GM18517 (cell line): ENCODE measurements around the gene AUH.

Source experiments
- ATAC-seq: cut with Tn5 transposase; IDR thresholded peaks from one replicate; pipeline ENCODE4 v1.9.1; 2021; ENCODE audit warnings: mild to moderate bottlenecking, moderate library complexity; ENCODE audit not compliant: unreplicated experiment

AUH gene

DNA sequence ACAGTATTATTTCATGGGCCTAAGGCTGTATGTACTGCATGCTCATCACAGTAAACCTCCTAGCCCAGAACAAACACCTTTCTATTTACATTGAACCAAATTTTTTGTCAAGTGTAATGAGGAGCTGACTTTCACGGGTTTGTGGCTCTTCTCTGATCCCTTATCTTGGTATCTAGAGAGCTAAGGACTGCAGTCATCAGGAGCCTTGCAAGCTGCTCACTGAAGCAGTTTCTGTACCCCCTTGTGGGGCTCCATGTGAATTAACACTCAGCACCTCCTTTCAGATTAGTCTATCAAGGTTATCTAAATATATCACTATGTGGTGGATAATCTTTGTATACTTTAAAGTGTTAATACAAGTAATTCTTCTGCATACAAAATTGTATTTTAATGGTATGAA lies 108.2 kb downstream of the AUH start:
- no peak for ATAC-seq

DNA sequence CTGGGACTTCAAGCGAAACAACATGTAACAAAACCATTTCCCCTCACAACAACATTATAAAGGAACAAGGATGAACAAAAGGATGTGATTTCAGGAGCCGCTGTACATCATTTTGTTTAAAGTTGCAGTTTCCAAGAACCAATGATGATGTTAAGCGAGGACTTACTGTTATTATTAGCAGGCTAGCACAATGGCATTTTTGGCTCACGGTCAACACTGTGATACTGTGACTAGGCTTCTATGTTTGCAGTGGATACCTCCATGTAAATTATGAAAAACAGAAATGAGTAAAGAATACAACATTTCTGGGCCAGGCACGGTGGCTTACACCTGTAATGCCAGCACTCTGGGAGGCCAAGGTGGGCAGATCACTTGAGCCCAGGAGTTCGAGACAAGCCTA lies 113.0 kb downstream of the AUH start:
- no peak for ATAC-seq

DNA sequence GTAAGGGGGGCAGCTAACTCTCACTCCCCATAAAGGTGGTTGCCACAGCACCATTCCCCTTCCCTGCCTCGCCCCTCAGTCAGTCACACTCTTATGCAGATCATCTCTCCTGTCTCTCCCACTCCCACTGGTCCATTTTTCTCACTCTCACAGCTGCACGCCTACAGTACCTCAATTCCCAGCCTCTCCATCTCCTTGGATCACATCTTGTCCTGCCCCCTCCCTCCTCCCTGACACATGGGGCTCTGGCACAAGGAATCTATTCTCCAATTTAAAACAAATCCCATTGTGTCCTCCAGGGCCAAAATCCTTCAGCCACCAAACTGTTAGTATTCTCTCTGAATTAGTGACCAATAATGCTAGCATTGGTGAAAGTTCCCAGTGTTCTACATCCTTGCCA lies 114.4 kb downstream of the AUH start:
- ATAC-seq, result no peak

DNA sequence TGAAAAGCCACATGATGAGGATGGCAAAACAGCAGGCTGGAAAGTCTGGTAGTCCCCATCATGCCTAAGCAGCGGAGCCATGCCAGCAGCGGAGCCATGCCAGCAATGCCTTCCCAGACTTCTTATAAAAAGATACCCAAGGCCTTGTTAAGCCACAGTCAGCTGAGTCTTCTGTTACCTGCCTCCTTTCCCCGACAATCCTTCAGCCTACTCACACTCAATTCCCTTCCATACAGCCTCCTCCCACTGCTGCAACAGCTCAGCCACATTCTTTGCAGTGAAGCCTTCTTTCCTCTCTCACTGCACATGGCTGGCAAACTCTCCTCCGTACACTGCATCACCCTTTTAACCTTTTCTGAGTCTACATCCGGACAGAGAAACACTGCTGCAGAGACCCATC lies 114.9 kb downstream of the AUH start:
- ATAC-seq, result no peak

DNA sequence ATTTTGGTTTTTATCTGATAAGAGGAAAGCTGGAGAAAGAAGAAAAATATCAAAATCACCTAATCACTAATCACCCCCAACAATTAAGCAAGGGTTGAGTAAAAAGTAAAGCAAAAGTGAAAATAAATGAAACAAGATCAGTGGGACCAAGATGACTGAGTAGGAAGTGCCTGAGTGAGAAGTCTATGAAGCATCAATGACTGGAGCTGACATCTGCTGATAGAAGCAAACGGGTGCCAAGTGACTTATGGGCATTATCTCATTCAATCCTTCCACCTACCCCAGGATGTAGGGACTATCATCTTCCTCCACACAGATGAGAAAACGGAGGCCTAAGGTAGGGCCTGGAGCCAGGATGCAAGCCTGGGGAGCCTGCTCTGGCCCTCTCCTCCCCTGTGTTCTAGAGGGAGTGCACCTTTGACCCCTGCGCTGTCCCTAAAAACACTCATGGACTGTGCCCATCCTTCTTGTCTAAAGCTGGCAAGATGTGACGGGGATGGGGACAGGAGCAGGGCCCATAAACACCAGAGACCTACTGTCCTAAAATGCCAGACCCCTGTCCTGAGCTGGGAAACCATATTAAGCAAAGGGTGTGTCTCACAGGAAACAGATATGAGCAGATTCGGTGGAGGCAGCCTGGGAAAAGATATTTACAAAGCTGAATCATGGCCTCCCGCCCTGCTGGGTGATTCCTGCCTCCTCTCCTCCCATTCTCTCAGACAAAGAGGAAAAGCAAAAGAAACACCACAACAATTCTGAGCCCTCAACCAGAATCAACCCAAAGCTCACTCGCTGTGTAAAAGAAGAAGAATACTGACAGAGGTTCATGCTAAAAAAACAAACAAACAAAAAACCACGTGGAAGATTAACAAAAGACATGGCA lies 116.0 kb downstream of the AUH start:
- ATAC-seq, result no peak

DNA sequence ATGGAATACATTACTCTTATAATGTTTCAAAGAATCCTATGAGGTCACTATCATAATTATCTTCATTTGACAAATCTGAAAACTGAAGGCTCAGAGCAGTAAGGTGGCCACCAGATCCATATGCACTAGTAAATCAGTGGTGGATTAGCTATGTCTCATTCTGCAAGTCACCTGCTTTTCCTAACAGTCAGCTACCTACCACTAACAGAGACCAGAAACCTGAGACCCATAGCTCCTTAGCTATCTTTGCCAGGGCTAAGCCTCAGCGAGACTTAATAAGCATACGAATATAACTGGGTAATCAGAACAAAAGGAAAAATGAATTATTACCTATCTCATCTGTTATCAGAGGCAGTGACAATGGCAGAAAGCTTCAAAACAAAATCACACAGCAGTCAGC lies 118.7 kb downstream of the AUH start:
- ATAC-seq, result no peak

DNA sequence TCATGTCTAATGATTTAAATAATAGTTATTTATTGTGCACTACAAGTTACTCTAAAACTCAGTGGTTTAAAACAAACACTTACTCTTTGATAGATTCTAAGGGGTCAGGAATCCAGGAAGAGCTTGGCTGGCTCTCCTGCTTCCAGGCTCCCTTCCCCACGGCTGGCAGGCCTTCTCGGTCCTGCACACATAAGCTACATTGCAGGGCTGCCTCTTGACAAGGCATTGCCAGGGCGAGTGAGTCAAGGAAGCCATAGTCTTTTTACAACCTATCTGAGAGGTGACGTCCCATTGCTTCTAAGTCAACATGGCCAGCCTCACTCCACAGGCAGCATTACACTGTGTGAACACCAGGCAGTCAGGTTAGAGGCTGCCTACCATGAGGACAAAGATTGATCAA lies 119.8 kb downstream of the AUH start:
- no peak for ATAC-seq

DNA sequence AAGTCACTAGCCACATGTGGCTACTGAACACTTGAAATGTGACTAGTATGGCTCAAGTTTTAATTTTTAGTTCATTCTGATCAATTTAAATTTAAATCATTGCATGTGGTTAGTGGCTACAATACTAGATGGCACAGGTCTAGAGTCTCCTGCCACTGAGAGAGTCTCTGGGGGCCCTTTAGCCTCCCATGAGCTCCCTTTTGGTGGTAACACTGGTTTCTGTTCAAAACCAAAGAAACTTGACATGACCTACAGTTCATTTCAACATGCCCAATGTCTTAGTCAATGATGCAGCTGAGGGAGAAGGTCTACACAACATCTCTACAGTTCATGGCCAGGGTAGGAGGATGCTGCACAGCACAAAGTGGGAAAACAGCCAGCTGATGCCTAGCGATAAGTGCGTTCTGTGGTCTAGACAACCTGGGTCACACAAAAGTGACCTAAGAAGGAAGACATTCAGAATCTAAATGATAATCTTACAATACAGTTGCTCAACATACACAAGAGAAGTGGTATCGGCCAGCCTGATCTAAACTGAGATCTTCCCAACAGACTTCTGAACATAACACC lies 121.0 kb downstream of the AUH start:
- no peak for ATAC-seq

DNA sequence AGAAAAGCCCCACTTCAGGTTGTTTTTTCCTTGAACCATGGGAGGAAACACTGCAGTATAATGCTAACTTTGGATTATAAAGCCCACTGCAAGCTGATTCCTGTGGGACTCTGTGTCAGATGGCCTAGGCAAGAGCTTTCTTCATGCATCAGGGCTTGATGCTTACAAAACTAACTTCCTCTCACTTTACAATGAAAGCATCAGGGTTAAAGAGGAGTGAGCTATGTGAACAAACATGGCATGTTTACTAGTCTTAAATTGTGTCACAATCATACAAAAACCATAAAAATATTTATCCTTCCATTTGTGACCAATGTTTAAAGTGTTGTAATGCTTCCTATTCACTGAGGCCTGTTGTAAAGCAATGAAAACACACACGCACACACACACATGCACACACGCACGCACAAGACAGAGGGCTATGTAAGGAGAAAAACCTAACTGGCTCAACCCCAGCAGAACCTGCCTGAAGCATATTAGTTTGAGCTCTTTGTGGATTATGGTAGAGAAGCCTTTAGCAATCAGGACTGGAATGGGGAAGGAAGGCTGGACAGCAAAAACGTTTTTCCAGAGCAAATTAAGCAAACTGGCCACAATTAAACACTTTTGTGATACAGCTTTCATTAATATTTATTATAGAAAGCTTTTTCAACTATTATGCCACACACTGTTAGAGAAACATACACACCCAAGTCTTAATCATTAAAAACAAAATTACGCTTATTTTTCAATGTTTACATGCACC lies 122.2 kb downstream of the AUH start:
- no peak for ATAC-seq

DNA sequence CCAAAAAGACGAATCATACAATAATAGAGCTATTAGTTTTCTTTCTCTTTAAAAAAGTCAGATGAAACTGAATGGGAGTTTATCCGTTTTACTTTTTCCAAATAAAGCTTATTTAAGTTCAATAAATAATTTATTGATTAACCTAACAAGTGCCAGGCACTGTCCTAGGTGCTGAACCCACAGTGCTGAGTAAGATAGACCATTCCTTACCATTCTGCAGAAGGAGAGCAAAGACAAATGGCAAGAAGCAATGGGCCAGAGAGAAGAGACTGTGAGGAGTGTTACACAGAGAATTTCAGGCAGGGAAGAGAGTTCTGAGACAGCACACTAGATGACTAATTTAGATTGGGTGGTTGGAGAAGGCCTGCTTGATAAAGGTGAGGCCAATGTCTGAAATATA lies 127.2 kb downstream of the AUH start:
- no peak for ATAC-seq

DNA sequence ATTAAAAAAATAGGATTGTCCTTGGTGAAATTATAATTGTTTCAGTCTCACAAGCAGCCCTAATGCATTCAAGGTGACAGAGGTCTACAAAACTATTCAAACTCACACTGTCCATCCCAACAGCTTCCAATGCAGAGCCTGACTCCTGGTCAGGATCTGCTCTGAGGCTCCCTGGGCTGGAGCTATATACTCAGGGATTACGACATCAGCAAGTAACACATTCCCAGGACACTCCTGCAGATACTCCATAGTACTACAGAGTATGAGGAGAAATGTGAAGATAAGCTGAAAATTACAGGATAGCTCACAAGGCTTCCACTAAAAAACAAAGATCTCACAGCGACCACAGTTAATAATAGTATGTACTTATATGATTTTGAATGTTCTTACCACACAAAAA lies 130.1 kb downstream of the AUH start:
- no peak for ATAC-seq

DNA sequence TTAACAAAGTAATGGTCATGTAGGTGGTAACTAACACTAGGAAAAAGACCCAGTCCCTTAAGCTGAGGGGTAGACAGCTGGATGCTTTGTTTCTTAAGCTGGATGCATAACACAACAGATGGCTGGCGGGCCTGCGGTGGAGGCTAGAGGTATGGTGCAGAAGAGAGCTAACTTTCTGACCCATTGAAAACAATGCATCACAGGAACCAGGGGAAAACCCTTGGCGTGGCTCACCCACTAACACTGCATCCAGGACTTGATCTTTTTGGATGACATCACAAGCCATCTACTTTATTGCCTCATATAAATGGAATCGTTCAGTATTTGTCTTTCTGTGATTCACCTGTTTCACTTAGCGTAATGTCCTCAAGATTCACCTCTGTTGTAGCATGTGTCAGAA lies 138.7 kb downstream of the AUH start:
- ATAC-seq, result no peak

DNA sequence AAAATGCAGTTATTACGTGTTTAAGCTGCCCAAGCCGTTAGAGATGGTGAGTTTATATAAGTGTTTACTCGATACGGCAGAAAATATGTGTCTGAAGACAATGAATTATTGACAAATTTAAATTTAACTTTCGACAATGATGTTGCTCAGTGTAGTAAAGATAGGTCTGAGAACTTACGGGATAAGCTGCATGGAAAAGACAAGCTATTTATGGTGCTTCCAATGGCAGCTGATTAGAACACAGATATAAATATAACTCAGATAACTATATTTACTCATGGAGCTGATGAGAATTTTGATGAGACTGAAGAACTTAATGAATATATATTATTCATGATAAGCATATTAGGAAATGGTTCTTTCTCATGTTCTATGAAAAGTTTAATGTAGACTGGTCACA lies 139.3 kb downstream of the AUH start:
- ATAC-seq, result no peak

DNA sequence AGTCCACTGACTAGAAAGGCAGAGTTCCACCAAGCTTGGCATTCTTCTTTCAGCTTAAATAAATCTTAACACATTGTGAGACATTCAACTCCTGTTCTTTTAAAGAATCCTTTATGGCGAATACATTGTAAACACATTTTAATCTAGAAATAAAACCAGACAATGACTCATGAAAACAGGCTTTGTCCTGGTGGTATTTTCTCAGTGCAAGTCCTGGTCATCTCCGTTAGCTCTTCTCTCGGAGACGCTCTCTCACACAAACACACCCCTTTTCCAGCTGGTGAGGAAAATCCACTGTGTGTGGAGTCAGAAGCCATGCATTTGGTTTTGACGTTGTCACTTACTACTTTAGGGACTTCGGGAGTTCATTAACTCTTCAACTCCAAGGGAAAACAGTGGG lies 140.4 kb downstream of the AUH start:
- no peak for ATAC-seq

DNA sequence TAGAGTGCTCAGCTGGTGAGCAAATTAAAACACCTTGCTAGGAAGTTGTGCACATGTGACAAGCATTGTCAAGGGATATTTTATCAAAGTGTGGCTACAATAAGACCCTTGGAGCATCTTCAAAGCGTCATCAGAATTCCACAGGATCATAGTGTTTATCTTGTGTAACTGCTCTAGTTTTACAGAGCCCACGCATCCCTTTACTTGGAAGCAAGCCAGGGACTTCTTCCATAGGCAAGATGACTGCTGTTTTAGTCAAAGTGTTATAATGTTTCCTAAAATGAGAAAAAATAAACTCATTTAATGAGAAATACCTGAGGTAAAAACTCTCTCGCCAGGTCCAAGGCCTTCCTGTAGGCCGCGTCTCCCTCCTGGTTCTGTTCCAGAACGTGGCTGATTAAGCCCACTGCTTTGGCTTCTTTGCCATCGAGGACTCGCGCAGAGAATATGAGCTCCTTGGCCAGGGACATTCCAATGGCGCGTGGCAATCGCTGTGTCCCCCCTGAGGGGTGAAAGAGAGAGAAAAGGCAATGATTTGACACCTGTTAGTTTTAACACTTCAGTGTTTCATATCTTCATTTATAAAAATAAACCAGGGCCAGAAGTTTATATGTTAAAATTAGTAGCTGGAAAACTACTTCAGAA lies 141.1 kb downstream of the AUH start:
- ATAC-seq, result no peak

DNA sequence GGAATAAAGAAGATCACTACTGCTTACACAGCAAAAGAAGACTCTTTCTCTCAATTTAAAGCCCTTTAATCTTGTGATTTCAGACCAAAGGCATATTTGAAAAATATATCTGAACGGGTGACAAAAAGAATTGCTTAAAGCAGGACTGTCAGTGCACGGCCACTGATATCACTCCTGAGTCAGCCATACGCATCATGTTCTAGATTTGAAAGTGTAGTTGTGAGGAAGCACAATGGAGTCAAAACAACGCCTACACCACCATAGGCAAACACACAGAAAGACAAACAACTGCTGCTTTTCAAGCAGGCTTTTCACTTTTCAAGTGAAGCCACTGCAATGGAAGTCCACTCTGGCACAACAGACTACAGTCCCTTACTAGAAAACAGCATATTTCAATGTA lies 141.7 kb downstream of the AUH start:
- ATAC-seq, result no peak

DNA sequence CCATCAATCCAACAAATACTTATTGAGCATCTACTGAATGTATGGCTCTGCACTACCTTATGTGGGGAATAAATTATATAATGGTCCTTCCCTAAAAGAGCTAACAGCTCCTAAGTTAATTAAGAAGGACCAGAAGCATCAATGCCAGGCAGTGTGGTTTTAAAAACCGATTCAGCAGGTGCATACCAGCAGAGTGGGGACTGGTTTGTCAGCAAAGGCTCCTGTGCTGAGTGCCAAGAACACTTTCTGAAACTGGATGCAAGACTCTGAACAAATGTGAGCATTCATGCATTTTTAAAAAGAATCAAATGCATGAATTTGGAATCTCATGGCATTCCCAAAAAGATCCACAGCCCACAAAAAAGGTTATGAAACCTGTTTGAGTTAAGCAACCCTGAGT lies 142.2 kb downstream of the AUH start:
- no peak for ATAC-seq

DNA sequence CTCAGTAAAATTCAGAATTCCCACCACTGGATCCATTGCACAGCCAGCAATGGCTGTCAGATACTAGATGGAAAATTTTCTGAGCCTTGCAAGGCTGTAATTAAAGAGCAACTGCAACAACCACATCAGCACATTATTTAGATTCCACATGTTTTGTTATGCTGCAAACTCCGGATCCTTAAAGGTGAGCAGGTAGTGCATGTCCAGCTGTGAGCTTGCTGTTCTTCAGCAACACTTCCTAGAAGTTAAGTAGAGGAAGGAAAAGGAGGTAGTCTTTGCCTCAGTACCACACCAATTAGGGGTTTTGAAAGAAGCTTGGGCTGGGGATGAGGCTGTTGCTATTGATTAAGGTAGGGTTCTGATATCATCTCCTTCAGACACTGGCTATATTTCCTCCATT lies 144.3 kb downstream of the AUH start:
- no peak for ATAC-seq

DNA sequence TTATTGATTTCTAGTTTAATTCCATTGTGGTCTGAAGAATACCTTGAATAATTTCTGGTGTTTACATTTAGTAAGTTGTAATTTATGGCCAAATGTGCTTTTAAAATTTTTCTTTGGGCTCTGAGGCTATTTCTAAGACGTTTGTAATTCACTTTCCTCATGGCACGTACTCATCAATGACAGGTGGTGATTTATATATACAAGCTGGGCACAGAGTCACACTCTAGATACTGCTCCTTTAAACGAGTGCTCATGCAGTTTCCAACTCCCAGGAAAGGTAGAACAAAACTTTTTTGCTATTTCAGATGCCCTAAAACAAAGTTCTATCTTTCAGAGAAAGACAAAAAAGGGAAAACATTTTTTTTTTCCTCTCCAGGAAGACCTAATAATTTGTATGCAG lies 146.9 kb downstream of the AUH start:
- no peak for ATAC-seq

DNA sequence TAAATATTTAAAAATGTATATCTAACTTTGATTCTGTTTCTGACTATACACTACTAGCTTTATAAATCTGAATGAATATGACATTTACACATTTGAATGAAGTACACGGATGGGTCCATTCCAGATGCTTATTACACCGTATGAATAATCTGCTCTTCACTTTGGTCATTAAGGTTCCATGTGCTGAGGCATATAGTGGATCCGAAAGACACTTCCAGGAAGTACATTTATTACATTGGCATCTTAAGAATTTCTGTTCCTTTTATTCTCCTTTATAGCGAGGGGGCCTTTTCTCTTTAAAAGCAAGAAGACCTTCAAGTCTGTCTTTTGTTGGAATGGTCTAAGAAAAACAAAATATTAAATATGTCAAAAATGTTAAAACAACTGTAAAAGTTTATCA lies 147.6 kb downstream of the AUH start:
- ATAC-seq, result no peak

DNA sequence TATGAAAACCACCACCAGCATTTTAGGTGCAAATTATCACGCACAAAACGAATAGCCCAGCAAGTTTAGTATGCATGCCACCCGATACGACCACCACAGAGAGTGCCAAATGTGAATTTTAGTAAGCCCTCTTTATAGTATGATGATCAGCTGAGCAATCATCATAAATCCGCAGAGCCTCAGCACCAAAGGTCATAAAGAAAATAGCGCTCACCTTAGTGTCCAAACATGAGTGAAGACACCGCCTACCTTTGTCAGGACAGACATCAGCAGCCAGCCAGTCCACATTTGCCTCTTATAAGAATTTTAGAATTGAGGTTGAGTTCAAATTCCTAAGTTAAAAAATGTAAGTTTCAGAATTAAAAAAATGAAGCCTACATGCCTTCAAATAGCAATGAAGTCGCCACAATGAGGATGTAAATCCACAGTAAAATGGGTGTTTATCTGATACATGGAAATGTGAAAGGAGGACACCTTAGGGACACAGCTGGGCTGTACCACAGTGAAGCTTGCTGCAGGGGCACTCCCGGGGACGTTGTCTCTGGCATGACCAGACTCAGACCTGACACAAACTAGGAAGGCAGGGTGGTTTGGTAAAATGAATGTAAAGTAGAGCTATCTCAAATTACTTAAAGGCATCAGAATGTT lies 149.0 kb downstream of the AUH start:
- no peak for ATAC-seq
